ENCODE results near the gene C11orf24.

DNA sequence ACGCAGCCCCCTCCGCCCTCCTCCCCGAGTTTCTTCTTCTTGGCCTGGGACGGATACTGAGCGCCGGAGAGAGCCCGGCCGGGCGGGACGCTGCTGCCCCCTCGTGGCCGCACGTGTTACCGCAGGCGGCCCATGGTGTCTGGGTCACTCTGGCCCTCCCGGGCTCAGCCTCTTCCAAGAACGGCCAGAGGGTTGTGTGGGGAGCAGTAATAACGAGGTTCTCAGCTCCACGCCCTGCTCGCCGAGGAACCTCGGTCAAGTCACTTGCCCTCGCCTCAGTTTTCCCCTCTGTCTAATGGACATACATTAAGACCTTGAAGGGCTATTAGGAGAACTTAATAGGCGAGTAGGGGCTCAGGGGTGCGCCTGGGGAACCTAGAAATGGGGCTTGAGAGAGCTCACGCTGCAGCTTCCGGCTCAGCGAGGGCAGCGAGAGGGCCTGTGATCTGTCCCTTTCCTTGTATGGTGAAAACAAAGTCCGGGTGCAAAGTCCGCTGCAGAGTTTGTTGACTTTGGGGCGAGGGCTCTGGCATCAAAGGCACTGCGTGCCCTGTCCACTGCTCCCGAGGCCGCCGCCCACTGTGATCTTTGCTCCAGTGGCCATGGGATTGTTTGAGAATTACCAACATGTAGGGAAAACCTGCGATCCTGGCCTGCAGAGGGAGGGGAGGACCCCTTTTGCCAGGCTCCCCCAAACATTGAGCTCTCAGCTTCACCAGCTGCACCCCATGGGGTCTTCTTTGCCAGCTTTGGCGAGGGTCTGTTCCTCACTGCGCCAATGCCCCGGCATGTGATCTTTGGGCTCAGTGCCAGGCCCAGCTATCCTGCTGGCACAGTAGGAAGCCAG, 26.3 kb upstream of the C11orf24 start:
- TF ChIP-seq, protein P1, sequence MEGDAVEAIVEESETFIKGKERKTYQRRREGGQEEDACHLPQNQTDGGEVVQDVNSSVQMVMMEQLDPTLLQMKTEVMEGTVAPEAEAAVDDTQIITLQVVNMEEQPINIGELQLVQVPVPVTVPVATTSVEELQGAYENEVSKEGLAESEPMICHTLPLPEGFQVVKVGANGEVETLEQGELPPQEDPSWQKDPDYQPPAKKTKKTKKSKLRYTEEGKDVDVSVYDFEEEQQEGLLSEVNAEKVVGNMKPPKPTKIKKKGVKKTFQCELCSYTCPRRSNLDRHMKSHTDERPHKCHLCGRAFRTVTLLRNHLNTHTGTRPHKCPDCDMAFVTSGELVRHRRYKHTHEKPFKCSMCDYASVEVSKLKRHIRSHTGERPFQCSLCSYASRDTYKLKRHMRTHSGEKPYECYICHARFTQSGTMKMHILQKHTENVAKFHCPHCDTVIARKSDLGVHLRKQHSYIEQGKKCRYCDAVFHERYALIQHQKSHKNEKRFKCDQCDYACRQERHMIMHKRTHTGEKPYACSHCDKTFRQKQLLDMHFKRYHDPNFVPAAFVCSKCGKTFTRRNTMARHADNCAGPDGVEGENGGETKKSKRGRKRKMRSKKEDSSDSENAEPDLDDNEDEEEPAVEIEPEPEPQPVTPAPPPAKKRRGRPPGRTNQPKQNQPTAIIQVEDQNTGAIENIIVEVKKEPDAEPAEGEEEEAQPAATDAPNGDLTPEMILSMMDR (IDR thresholded peaks at IDR 0.05): peak; percentile 95
- TF ChIP-seq EZH2 (IDR thresholded peaks at IDR 0.05): no peak

Data from neural progenitor cell (in vitro differentiated cells).